T-helper 1 cell treated with Interleukin-12 subunit alpha and Interleukin-12 subunit beta and Interleukin-4 antibody, amounts not matched to agents 30 μg/mL and 1 μg/mL, for 36 hours (primary cell): Measurements from ENCODE around the gene NFYA.
A peak's percentile ranks its signal among the peaks of the same experiment; 100 is the strongest.

Source experiments
- H3K27ac Mint-ChIP-seq: one replicate; pipeline ENCODE4 v1.8.0; 2021; ENCODE audit warnings: mild to moderate bottlenecking, mixed read lengths
- H3K27me3 Mint-ChIP-seq: one replicate; pipeline ENCODE4 v1.8.0; 2021; ENCODE audit warnings: low read depth, mixed read lengths
- H3K36me3 Mint-ChIP-seq: one replicate; pipeline ENCODE4 v1.8.0; 2021; ENCODE audit warnings: low read depth, mixed read lengths
- H3K4me1 Mint-ChIP-seq: one replicate; pipeline ENCODE4 v1.8.0; 2021; ENCODE audit warnings: low read depth, mixed read lengths
- H3K4me3 Mint-ChIP-seq: one replicate; pipeline ENCODE4 v1.8.0; 2021; ENCODE audit warnings: mild to moderate bottlenecking, moderate library complexity, mixed read lengths
- H3K9me3 Mint-ChIP-seq: one replicate; pipeline ENCODE4 v1.8.0; 2021; ENCODE audit warnings: mixed read lengths

NFYA gene

GRCh38 chr6:41072836-41073202 lies at the start of gene NFYA:
Gene NFYA (plus strand): TSS chr6:41072974. CDS start chr6:41079090, 6,116 bp downstream.
- Mint-ChIP-seq H3K4me3 (peak within 1 kb of the TSS; percentile 94), H3K4me1 (peaks cover 50% of the 10 kb centered on the region), H3K9me3 (no peaks in the 10 kb centered on the region), H3K27me3 (no peaks in the 10 kb centered on the region), H3K27ac (peak within 1 kb of the TSS; percentile 99), H3K36me3 (peaks cover 34% of the 10 kb centered on the region)

GRCh38 chr6:41023114-41023513 lies 49.7 kb upstream of the NFYA start:
- Mint-ChIP-seq H3K4me3 (no peak overlapping the region), H3K27ac (no peak overlapping the region), H3K27me3 (peaks cover 10% of the 10 kb centered on the region), H3K36me3 (peaks cover 1% of the 10 kb centered on the region), H3K4me1 (peaks cover 12% of the 10 kb centered on the region), H3K9me3 (no peaks in the 10 kb centered on the region)

- H3K9me3 Mint-ChIP-seq: no peaks in the 10 kb centered on the region
- H3K27me3 Mint-ChIP-seq: no peaks in the 10 kb centered on the region
- peak overlapping the region; percentile 50 for H3K27ac Mint-ChIP-seq
- H3K36me3 Mint-ChIP-seq: no peaks in the 10 kb centered on the region
- H3K4me3 Mint-ChIP-seq: peak overlapping the region; percentile 38
- H3K4me1 Mint-ChIP-seq: peaks cover 23% of the 10 kb centered on the region
These were observed 46.7 kb upstream of the NFYA start for GRCh38 chr6:41025966-41026530.

GRCh38 chr6:41027241-41027640 lies 45.5 kb upstream of the NFYA start:
- Mint-ChIP-seq H3K4me3 (peak overlapping the region; percentile 93), H3K27ac (peak overlapping the region; percentile 94), H3K36me3 (no peaks in the 10 kb centered on the region), H3K9me3 (no peaks in the 10 kb centered on the region), H3K27me3 (no peaks in the 10 kb centered on the region), H3K4me1 (peaks cover 23% of the 10 kb centered on the region)

GRCh38 chr6:41027799-41028560 lies 44.8 kb upstream of the NFYA start:
- Mint-ChIP-seq H3K9me3 (no peaks in the 10 kb centered on the region), H3K27ac (peak overlapping the region; percentile 94), H3K27me3 (no peaks in the 10 kb centered on the region), H3K36me3 (no peaks in the 10 kb centered on the region), H3K4me3 (peak overlapping the region; percentile 93), H3K4me1 (peaks cover 23% of the 10 kb centered on the region)

- Mint-ChIP-seq H3K27me3 (no peaks in the 10 kb centered on the region), H3K27ac (peak overlapping the region; percentile 88), H3K36me3 (no peaks in the 10 kb centered on the region), H3K4me3 (peak overlapping the region; percentile 93), H3K4me1 (peaks cover 23% of the 10 kb centered on the region), H3K9me3 (no peaks in the 10 kb centered on the region)
These were observed 44.0 kb upstream of the NFYA start for GRCh38 chr6:41028561-41029412.

GRCh38 chr6:41032830-41033229 lies 39.9 kb upstream of the NFYA start:
- H3K27ac Mint-ChIP-seq: no peak overlapping the region
- peaks cover 12% of the 10 kb centered on the region for H3K4me1 Mint-ChIP-seq
- no peaks in the 10 kb centered on the region for H3K36me3 Mint-ChIP-seq
- no peaks in the 10 kb centered on the region for H3K27me3 Mint-ChIP-seq
- H3K9me3 Mint-ChIP-seq: no peaks in the 10 kb centered on the region
- H3K4me3 Mint-ChIP-seq: no peak overlapping the region

- Mint-ChIP-seq H3K4me1 (peaks cover 9% of the 10 kb centered on the region), H3K36me3 (no peaks in the 10 kb centered on the region), H3K4me3 (no peak overlapping the region), H3K27ac (no peak overlapping the region), H3K9me3 (no peaks in the 10 kb centered on the region), H3K27me3 (no peaks in the 10 kb centered on the region)
These were observed 39.0 kb upstream of the NFYA start for GRCh38 chr6:41033776-41034175.

GRCh38 chr6:41036186-41036585 lies 36.6 kb upstream of the NFYA start:
- H3K27ac Mint-ChIP-seq: no peak overlapping the region
- no peaks in the 10 kb centered on the region for H3K9me3 Mint-ChIP-seq
- no peak overlapping the region for H3K4me3 Mint-ChIP-seq
- peaks cover 11% of the 10 kb centered on the region for H3K4me1 Mint-ChIP-seq
- H3K27me3 Mint-ChIP-seq: no peaks in the 10 kb centered on the region
- H3K36me3 Mint-ChIP-seq: no peaks in the 10 kb centered on the region

GRCh38 chr6:41036601-41037000 lies 36.2 kb upstream of the NFYA start:
- H3K36me3 Mint-ChIP-seq: no peaks in the 10 kb centered on the region
- no peak overlapping the region for H3K4me3 Mint-ChIP-seq
- H3K27me3 Mint-ChIP-seq: no peaks in the 10 kb centered on the region
- H3K4me1 Mint-ChIP-seq: peaks cover 11% of the 10 kb centered on the region
- no peaks in the 10 kb centered on the region for H3K9me3 Mint-ChIP-seq
- no peak overlapping the region for H3K27ac Mint-ChIP-seq

- Mint-ChIP-seq H3K27me3 (no peaks in the 10 kb centered on the region), H3K9me3 (no peaks in the 10 kb centered on the region), H3K4me1 (peaks cover 11% of the 10 kb centered on the region), H3K36me3 (no peaks in the 10 kb centered on the region), H3K4me3 (no peak overlapping the region), H3K27ac (no peak overlapping the region)
These were observed 35.5 kb upstream of the NFYA start for GRCh38 chr6:41037107-41037900.

- H3K4me3 Mint-ChIP-seq: no peak overlapping the region
- no peaks in the 10 kb centered on the region for H3K27me3 Mint-ChIP-seq
- H3K9me3 Mint-ChIP-seq: no peaks in the 10 kb centered on the region
- H3K4me1 Mint-ChIP-seq: peaks cover 11% of the 10 kb centered on the region
- no peak overlapping the region for H3K27ac Mint-ChIP-seq
- H3K36me3 Mint-ChIP-seq: no peaks in the 10 kb centered on the region
These were observed 34.6 kb upstream of the NFYA start for GRCh38 chr6:41038205-41038604.

GRCh38 chr6:41039060-41039998 lies 33.4 kb upstream of the NFYA start, which contains the start of gene UNC5CL:
Gene UNC5CL (minus strand): TSS chr6:41039221. CDS start chr6:41035074, 4,147 bp downstream.
- no peak within 1 kb of the TSS for H3K4me3 Mint-ChIP-seq
- no peak within 1 kb of the TSS for H3K27ac Mint-ChIP-seq
- no peaks in the 10 kb centered on the region for H3K36me3 Mint-ChIP-seq
- H3K4me1 Mint-ChIP-seq: peaks cover 12% of the 10 kb centered on the region
- no peaks in the 10 kb centered on the region for H3K9me3 Mint-ChIP-seq
- H3K27me3 Mint-ChIP-seq: no peaks in the 10 kb centered on the region
